Measurements from ENCODE around the gene PARP1.

- no peak for TF ChIP-seq FOSL1 (IDR thresholded peaks at IDR 0.05; ENCODE audit: low read depth)
- TF ChIP-seq CTCF (IDR thresholded peaks at IDR 0.05 in 2 of 3, conservative IDR thresholded peaks at IDR 0.05 in 1 of 3; ENCODE audit: borderline replicate concordance in 1 of 3, insufficient read depth in 1 of 3, low read depth in 2 of 3, low read length in 2 of 3) = no peak
- TF ChIP-seq MAX (IDR thresholded peaks at IDR 0.05) = no peak
- TF ChIP-seq ATF3 (IDR thresholded peaks at IDR 0.05) = no peak
- no peak for TF ChIP-seq POLR2A (IDR thresholded peaks at IDR 0.05; ENCODE audit: borderline replicate concordance, extremely low read depth, insufficient read depth, insufficient read length)
- TF ChIP-seq EGR1 (IDR thresholded peaks at IDR 0.05; ENCODE audit: low read depth) = no peak
- TF ChIP-seq EZH2phosphoT487 (IDR thresholded peaks at IDR 0.05; ENCODE audit: borderline replicate concordance) = no peak
- no peak for TF ChIP-seq YY1 (IDR thresholded peaks at IDR 0.05; ENCODE audit: extremely low read depth, insufficient replicate concordance, low read depth, low read length)
- TF ChIP-seq JUND (IDR thresholded peaks at IDR 0.05) = no peak
Measured at GRCh38 chr1:226436855-226437491, 29.1 kb upstream of the PARP1 start.

Measured in HCT116 (cell line).